GM21526 (cell line): Measurements from ENCODE around the gene GP2.

Experiments
- ATAC-seq: cut with Tn5 transposase; IDR thresholded peaks from one replicate; pipeline ENCODE4 v1.9.1; 2021; ENCODE audit warnings: moderate library complexity; ENCODE audit not compliant: unreplicated experiment, low FRiP score

Gene GP2

GRCh38 chr16:20308266-20308665, 19.0 kb downstream of the GP2 start:
- no peak for ATAC-seq

DNA sequence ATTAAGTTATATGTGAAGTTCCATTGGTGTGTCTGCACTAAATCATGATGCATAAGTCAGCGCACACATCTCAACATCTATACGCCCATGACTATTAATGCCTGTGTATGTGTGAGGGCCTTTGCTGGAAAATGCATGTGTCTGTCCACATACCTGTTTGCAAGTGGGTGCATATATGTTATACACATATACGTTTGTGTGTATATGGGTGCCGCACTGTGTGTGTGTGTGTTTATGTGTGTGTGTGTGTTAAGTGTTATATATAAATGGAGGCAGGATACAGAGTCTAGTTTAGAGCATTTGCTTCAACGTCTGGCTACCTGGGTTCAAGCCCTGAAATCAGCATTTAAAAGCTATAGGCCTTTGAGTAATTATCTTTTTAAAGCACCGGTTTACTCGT, 19.5 kb downstream of the GP2 start:
- no peak for ATAC-seq

- ATAC-seq, result no peak
Observed at GRCh38 chr16:20307240-20307671, 20.1 kb downstream of the GP2 start.

- no peak for ATAC-seq
Observed at GRCh38 chr16:20306401-20306800, 20.9 kb downstream of the GP2 start.

DNA sequence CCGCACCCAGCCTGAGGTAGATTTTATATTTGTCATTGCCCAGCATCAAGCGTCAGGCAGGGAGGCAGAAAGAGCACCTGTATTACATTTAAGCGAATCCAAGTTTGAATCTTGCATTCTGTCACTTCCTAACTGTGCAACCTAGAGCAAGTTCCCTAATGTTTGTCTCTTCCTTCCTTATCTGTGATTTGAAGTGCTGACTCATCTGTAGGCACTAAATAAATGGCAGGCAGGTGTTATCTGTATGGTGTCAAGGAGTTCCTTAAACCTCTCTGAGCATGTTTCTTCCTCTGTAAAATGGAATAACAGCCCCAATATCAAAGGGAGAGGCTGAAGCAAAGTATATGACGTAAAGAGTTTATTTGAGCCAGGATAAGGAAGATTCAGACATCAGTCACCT, 24.3 kb downstream of the GP2 start:
- no peak for ATAC-seq

- ATAC-seq, result no peak
Observed at GRCh38 chr16:20302389-20302788, 24.9 kb downstream of the GP2 start.

DNA sequence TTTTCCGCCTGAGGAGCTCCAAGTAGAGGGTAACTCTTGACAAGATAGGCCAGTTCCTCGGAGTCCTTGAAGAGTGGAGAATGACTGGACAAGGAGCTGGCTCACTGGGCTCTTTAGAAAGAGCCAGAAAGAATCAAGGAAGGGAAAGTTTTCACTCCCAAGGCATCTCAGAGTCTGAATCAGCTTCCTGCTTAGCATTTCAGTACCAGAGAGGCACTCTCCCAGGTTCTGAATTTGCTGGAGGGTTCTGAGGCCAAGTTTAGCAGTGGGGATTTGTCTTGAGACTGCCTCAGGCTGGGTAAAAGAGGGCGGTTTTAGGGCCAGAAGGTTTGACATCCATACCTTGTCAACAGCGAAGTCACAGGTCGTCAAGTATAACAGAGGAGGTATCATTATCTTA, 25.5 kb downstream of the GP2 start:
- no peak for ATAC-seq

- ATAC-seq, result no peak
Observed at GRCh38 chr16:20300312-20301097, 26.8 kb downstream of the GP2 start.

DNA sequence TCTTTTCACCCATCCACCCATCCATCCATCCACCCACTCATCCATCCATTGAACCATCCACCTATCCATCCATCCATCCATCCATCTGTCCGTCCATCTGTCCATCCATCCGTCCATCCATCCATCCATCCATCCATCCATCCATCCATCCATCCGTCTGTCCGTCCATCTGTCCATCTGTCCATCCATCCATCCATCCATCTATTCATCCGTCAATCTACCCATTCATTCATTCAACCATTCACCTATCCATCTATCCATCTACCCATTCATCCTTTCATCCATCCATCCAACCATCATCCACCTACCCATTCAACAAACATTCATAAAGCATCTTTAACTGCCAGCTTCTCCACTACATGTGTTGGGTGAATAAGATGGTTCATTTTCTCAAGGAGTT, 28.9 kb downstream of the GP2 start:
- ATAC-seq, result no peak

GRCh38 chr16:20291208-20292206, 35.8 kb downstream of the GP2 start:
- ATAC-seq, result no peak

DNA sequence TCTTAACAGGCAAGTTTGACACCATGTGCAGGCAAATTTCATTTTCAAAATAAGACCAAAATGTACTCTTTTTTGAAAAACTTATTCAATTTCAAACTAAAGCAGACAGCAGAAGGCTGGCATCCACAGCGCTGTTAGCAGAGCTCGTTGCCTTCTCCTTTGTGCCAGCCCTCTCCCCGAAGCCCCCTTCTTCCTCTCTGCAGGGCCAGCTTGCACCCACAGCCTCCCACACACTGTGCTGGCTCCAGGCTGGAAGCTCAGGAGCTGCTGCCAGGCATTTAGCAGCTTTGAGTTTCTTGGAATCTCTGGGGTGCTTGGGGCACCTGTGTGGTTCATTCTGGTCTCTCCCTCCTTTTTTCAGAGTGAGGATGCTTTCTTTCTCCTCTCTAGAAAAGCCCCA, 37.7 kb downstream of the GP2 start:
- ATAC-seq, result no peak

DNA sequence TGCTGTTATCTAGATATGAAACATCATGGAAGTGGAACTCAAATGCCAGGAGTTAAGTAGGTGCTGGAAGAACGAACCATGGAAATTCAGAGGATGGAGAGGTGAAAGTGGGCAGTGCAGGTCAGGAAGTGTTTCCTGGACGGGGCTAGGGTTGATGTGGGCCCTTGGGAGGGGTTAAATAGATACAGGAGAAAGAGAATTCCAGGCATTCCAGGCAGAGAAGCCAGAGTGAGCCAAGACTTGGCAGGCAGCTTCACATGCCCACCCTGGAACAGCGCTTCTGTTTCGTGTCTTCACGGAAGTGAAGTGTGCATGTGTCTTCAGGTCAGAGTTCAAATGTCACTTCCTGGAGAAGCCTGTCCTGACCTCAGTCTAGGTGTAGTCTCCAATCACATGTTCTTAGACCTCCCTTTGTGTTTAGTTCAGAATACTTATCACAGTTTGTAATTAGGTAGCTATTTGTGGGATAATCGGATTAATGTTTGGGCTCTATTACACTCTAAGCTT, 41.3 kb downstream of the GP2 start:
- ATAC-seq, result no peak

- no peak for ATAC-seq
Observed at GRCh38 chr16:20280259-20280658, 47.1 kb downstream of the GP2 start.

- ATAC-seq, result no peak
Observed at GRCh38 chr16:20271893-20272292, 55.4 kb downstream of the GP2 start.

DNA sequence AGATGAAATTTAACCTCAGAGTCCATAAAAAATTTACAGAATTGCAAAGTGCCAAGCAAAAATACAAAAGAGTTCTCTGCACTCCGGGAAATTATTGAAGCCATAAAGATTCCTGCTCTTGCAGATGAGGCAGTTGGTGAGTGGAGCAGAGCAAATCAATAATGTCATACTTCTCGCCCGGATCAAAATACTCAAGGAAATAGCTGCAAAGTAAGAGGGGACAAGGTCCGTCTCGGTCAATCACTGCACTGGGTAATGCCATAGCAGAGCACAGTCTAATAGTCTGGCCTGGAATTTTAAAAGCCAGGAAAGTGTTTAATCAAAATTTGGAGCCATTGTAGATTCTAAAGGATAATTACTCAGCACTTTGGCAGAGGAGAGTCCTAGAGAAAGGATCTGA, 58.9 kb downstream of the GP2 start:
- ATAC-seq, result no peak

GRCh38 chr16:20265019-20265418, 62.3 kb downstream of the GP2 start:
- ATAC-seq, result no peak

DNA sequence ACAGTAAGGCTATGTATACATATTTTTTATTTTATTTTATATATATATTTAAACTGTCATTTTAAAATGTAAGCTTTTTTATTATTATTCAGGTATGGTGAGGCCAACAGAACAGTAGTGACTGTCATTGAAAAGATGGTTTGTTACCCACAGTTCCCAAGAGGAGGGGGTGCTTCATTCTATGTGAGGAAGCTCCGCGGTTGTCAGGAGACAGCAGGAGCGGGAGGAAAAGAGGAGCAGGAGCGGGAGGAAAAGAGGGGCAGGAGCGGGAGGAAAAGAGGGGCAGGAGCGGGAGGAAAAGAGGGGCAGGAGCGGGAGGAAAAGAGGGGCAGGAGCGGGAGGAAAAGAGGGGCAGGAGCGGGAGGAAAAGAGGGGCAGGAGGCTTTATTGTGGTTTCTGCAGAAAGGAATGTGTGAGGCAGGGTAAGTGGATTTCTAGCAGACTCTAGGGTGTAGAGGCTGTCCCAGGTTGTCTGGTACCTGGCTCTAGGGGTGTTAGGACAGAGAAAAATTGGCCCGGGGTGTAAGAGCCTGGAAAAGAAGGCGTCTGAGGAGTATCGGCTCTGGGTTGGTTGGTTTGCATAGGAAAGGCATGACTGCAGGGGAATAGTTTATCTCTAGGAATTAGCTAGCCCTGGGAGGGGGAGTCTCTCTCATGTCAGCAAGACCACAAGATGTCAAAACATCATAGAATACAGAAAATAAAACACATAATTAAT, 64.0 kb downstream of the GP2 start:
- no peak for ATAC-seq

DNA sequence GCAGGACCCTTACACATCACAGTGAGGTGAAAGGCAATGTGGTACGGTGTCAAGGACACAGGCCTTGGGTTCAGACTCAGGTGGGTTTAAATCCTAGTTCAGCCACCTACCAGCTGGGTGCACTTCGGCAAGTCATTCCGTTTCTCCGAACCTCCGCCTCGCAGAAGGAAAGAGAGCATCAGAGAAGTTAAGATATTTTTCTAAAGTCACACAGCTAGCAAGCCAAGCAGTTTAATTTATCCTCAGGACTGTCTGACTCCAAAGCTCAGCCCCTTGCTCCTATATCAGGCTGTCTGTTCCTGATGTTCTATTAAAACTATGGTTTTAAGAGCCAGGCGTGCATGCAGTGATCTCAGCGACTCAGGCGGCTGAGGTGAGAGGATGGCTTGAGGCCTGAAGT, 65.1 kb downstream of the GP2 start:
- no peak for ATAC-seq

- ATAC-seq, result no peak
Observed at GRCh38 chr16:20260215-20261009, 66.9 kb downstream of the GP2 start.
